SW480 (cell line): ENCODE measurements around the gene THSD4.

Experiments
- DNase-seq: peaks from one replicate; pipeline ENCODE4 v3.0.0-alpha.2; 2016; ENCODE audit warnings: low spot score

The THSD4 gene

GRCh38 chr15:71753346-71753745, 638.1 kb downstream of the THSD4 start:
- no peak for DNase-seq

- DNase-seq: no peak
Measured at GRCh38 chr15:71754660-71755059, 639.4 kb downstream of the THSD4 start.

DNA sequence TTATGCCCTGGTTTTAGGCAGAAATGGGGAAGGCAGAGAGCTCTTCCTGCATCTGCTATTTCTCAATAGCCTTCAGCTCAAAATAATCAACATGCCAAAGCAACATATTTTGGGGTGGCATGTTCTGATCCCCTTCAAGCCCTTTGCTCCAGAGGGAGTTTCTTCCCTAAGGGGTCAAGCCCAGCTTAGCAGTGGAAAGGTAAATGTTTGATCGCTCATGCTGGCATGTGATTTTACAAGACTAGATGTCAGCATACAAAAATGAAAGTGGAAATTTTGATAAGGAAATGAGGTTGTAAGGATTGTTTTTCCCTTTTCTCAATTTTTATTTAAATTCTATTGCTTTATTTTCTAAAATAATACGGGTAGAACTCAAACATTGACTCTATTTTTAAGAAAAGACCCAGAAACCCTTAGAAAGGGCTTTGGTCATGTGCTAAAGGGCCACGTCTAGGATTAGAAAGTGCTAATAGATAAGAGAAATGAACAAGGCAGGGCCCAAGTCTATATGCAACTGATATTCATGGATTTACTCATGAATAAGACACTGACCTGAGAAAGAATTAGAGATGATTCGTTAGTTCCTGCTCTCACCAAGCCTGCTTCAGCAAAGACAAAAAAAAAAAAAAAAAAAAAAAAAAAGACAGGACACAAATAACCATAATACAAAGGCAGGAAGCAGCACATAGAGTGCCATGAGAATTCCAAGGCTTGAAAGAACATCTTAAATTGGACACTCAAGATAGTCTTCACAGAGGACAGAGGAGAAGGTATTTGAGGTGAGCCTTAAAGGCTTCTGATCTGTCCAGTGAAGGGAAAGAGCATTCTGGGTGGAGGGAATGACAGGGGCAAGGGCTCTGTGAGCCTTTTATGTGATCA, 640.1 kb downstream of the THSD4 start:
- no peak for DNase-seq

GRCh38 chr15:71756599-71757352, 641.5 kb downstream of the THSD4 start:
- DNase-seq: no peak

GRCh38 chr15:71757741-71758530, 642.7 kb downstream of the THSD4 start:
- no peak for DNase-seq

- no peak for DNase-seq
Measured at GRCh38 chr15:71758711-71759110, 643.4 kb downstream of the THSD4 start.

GRCh38 chr15:71760852-71761251, 645.6 kb downstream of the THSD4 start:
- no peak for DNase-seq

DNA sequence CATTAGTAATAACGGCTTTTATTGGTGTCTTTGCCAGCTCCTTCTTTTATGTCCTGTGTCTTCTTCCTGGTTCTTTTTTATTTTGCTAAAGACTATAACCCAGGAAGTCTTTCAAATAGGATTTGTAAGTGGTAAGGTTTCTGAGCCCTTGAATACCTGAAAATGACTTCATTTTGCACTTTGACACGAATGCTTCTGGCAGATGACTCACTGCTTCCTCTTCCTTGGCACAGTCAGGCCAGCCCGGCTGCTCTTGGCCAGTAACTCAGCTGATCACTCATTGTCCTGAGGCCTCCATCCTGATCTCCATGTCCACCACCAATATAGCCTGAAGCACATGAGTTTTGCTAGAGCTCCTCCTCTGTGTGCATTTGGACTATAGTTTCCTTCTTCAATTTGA, 646.4 kb downstream of the THSD4 start:
- DNase-seq: peak; percentile 25

DNA sequence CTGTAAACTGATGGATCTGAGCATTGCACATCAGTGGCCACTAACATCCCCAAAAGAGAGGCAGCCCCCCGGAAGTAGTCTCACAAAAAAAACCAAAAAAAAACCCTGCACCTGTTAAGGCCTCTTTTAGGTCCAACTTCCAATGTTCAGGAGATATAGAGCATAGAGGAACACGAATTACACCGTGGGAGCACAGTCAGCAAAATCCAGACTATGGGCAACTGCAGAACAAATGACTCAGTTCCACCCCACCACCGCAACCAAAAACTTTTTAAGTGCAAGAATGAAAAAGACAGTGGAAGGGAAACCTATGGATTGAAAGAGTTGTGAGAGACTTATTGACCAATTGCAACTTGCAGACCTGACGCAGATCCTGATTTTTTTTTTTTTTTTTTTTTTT, 652.9 kb downstream of the THSD4 start:
- DNase-seq: no peak

- DNase-seq: no peak
Measured at GRCh38 chr15:71773206-71773859, 658.1 kb downstream of the THSD4 start.

- DNase-seq: no peak
Measured at GRCh38 chr15:71775856-71776255, 660.6 kb downstream of the THSD4 start.

GRCh38 chr15:71776304-71776703, 661.0 kb downstream of the THSD4 start:
- DNase-seq: no peak

DNA sequence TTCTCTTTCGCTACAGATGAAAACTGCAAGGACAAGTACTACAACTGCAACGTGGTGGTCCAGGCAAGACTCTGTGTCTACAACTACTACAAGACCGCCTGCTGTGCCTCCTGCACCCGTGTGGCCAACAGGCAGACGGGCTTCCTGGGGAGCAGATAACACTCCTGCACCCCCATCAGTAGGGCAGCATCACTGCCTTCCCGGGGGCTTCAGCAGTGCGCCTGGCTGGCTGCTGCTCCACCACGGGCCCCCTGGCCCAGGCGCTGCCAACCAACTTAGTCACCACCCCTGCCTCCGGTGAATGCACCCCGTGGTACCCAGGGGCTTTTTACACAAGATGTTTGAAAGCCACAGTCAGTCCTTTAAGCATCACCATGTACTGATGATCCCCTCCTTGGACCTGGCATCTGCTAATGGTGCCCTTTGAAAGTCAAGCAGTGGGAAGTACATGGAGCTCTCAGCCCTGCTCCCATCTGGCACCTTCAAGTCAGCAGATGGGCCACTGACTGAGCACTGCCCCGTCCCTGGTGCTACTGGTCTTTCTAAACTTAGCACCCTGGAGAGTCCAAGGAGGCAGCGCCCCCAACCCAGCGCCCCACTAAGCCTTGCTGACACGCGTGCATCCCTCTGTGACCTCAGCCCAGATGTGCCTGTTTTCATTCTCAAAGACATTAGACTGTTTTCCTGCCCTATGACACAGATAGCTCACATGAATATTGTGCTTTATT, 662.1 kb downstream of the THSD4 start:
- DNase-seq: no peak

- no peak for DNase-seq
Measured at GRCh38 chr15:71779073-71779797, 664.0 kb downstream of the THSD4 start.

DNA sequence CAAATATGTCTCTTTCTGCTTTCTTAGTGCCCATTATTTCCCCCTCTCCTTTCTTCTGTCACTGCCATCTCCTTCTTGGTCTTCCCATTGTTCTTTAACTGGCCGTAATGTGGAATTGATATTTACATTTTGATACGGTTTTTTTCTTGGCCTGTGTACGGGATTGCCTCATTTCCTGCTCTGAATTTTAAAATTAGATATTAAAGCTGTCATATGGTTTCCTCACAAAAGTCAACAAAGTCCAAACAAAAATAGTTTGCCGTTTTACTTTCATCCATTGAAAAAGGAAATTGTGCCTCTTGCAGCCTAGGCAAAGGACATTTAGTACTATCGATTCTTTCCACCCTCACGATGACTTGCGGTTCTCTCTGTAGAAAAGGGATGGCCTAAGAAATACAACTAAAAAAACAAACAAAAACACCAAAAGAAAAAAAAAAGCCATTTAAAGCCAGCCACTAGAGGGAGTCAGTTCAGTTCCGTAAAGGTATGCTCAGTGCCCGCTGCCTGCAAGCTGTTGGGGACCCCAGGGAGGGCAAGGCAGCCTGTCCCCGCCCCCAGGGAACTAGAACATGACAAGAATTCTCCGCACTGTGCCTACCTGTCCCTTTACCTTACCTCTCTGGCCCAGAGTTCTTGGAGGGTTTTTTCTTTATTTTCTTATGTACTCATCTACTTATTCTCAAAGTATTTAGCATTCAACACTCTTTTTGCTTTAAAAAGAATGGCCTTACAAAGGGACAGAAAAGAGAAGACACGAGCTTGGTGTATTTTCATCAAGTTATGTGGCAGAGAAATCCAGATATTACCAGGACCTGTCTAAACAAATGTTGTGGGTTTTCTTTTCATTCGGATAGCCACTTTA, 665.1 kb downstream of the THSD4 start:
- peak; percentile 37 for DNase-seq

DNA sequence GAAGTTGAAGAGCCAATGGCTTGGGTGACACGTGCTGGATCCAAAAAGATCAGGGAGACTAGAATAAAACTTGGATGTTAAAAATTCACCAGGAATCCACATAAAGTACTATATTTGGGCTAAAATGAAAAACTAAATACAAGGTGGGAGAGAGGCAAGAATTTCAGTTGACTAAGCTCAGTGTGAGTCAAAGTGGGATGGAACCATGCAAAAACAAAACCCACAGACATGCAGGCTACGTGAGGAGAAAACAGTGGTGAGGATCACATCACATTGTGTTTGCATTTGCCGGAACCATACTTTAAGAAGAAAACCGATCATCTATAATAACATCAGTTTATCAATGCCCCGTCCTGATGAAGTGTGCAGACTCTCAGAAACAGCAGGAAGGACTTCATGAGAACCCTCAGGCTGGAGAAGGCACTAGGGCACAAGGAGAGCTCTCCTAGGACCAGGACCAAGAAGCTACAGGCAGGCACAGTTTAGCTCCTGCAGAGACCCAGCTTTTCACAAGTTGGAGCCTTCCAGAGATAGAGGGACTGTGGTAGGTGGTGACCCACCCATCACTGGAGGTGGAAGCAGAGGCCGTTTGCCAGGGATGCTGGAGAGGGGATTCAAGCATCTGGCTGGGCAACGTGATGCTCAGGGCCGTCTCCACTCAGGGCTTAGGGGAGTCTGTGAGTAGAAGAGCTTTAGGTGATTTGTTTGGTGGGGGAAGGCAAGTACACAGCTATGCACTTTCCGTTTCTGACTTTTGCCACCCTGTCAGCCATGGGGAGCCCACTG, 666.1 kb downstream of the THSD4 start:
- DNase-seq: no peak

- DNase-seq: no peak
Measured at GRCh38 chr15:71781965-71782265, 666.6 kb downstream of the THSD4 start.

DNA sequence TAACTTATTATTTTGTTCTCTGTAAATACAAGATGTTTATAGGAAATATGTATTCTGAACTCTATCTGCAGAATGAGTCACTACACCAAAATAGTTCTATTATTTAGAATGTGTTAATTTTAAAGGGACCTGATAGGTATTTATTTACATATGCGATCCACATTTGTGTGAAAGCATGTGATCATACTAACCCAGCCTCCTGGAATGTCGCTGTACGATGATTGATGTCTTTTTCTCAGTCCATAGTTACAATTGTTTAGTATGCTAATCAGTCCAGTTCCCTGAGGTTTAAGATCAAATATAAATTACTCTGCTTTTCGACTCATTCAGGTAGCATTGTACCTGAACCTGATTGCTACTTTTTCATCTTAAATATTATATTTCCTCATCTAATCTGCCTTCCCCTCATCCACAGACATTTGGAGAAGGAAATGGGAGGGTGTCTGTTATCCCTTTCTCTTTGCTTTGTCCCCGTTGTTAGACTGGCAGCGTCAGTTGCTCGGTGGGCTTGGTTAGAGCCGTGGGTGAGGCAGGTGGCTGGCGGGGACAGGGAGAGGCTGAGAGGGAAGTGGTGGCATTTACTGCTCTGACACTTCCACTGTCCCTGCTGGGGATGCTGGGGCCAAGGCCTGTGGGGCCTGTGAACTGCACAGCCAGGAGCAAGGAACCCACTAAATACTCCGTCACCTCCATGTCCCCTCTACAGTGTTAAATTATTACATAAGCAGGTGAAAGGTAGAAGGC, 667.3 kb downstream of the THSD4 start:
- DNase-seq: no peak
